Measurements from ENCODE around the gene PPP1R3A. TPM values are rescaled to one million over a fixed set of nuclear protein-coding genes. Genes with fewer than 3 reads are reported as not detected.

Gene PPP1R3A
- total RNA-seq, 6 donors from 2014 or later: not detected

DNA sequence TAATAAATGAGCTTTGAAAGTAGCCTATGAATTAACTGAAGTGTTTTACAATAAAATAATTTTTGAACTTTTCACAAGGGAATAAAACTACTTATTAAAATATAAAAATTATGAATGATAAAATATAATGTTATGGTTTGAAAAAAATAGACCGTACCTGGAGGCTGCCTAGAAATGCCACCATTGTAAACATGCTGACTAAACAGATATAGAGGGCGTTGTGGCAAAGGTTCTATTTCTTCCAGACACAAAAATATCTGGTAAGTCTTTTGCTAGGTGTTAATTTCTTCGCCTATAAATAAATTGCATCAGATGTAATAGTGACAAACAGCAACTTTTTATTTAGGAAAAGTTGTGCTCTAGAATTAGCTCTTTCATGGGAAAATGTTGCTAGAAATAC lies 11.2 kb downstream of the PPP1R3A start:
- whole genome bisulfite sequencing, 2 donors: 85 to 89% methylated on average over 3 of the region's 3 CpGs
- Histone ChIP-seq H3K36me3 (no peaks in the 10 kb centered on the region), H3K4me3 (no peak overlapping the region), H3K27ac (no peak overlapping the region), H3K9me3 (no peaks in the 10 kb centered on the region), H3K27me3 (no peaks in the 10 kb centered on the region), H3K4me1 (no peaks in the 10 kb centered on the region)
- TF ChIP-seq CTCF (IDR thresholded peaks at IDR 0.05): no peak
- TF ChIP-seq POLR2A (IDR thresholded peaks at IDR 0.05): no peak
- TF ChIP-seq POLR2AphosphoS5 (IDR thresholded peaks at IDR 0.05): no peak
- TF ChIP-seq EP300 (IDR thresholded peaks at IDR 0.05): no peak
- no peak for DNase-seq
- no peak for ATAC-seq (ENCODE audit: low FRiP score in 2 of 2)

DNA sequence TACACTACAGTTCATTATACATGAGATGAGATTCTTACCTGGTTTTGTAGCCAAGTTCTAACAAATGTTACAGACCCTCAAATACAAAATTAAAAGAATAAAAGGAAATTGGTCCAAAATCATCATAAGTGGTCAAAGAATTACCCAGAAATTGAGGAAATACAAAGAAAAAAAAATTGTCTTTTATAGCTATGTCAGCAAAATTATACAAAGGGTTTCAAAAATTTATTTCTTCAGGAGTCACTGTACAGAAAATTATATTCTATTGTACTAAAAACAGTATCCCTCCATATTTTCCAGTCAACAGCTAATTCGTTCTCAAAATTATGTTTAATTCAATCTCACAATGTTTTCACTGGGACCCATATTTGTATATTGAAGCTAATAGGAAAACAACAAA lies 14.3 kb downstream of the PPP1R3A start:
- TF ChIP-seq EP300 (IDR thresholded peaks at IDR 0.05): no peak
- no peak for TF ChIP-seq CTCF (IDR thresholded peaks at IDR 0.05)
- TF ChIP-seq POLR2AphosphoS5 (IDR thresholded peaks at IDR 0.05): no peak
- no peak for TF ChIP-seq POLR2A (IDR thresholded peaks at IDR 0.05)
- H3K4me1 ChIP-seq: no peaks in the 10 kb centered on the region
- no peaks in the 10 kb centered on the region for H3K36me3 ChIP-seq
- H3K4me3 ChIP-seq: no peak overlapping the region
- H3K27ac ChIP-seq: no peak overlapping the region
- DNase-seq (no peak), ATAC-seq (ENCODE audit: low FRiP score in 2 of 2) (no peak)
- H3K9me3 ChIP-seq: no peaks in the 10 kb centered on the region
- no peaks in the 10 kb centered on the region for H3K27me3 ChIP-seq
- WGBS, 2 donors: 75 to 79% methylated on average over 1 of the region's 1 CpG

- Histone ChIP-seq H3K36me3 (no peaks in the 10 kb centered on the region), H3K27ac (no peak overlapping the region), H3K27me3 (no peaks in the 10 kb centered on the region), H3K4me1 (no peaks in the 10 kb centered on the region), H3K9me3 (no peaks in the 10 kb centered on the region), H3K4me3 (no peak overlapping the region)
- ATAC-seq (ENCODE audit: low FRiP score in 2 of 2): no peak
- TF ChIP-seq POLR2AphosphoS5 (IDR thresholded peaks at IDR 0.05) (no peak), POLR2A (IDR thresholded peaks at IDR 0.05) (no peak), CTCF (IDR thresholded peaks at IDR 0.05) (no peak), EP300 (IDR thresholded peaks at IDR 0.05) (no peak)
- no peak for DNase-seq
- WGBS, 2 donors: 28 to 31% methylated on average over 3 of the region's 3 CpGs
Measured at GRCh38 chr7:113892818-113893217, 26.0 kb downstream of the PPP1R3A start.

DNA sequence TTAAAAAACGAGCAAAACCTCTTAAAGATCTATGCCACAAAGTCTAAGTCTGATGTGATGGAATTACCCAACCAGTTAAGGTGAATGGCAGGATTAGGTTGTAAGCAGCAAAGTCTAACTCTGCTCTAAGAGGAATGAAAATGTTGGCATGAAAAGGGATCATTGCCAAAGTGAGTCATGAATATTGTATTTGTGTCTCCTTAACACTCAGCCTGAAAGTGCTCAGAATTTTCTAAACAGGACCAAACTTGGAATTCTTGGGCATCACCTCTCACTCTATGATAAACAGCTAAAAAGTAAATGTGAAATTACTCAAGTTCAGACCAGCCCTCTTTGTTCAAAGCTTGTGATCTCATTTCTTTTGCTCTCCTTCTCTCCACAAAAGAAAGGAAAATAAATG lies 27.0 kb downstream of the PPP1R3A start:
- Histone ChIP-seq H3K36me3 (no peaks in the 10 kb centered on the region), H3K27ac (no peak overlapping the region), H3K4me1 (no peaks in the 10 kb centered on the region), H3K4me3 (no peak overlapping the region), H3K27me3 (no peaks in the 10 kb centered on the region), H3K9me3 (no peaks in the 10 kb centered on the region)
- WGBS, 2 donors: 36 to 59% methylated on average over 1 of the region's 1 CpG
- no peak for DNase-seq
- TF ChIP-seq EP300 (IDR thresholded peaks at IDR 0.05) (no peak), CTCF (IDR thresholded peaks at IDR 0.05) (no peak), POLR2AphosphoS5 (IDR thresholded peaks at IDR 0.05) (no peak), POLR2A (IDR thresholded peaks at IDR 0.05) (no peak)
- no peak for ATAC-seq (ENCODE audit: low FRiP score in 2 of 2)

DNA sequence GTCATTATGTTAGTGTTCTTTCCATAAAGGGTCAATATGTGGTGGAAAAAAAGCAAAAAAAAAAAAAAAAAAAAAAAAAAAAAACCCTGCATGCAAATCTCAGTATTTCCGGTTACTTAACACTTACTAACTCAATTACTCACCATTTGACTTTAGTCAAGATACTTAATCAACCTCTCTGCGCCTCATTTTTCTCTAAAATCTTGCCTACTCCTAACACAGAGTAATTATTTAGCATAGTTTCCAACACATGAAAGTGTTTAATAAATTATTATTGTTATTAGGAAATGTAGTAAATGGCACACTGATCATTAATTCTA lies 27.8 kb downstream of the PPP1R3A start:
- TF ChIP-seq POLR2A (IDR thresholded peaks at IDR 0.05) (no peak), EP300 (IDR thresholded peaks at IDR 0.05) (no peak), CTCF (IDR thresholded peaks at IDR 0.05) (no peak), POLR2AphosphoS5 (IDR thresholded peaks at IDR 0.05) (no peak)
- no peaks in the 10 kb centered on the region for H3K4me1 ChIP-seq
- H3K27ac ChIP-seq: no peak overlapping the region
- DNase-seq (no peak), ATAC-seq (ENCODE audit: low FRiP score in 2 of 2) (no peak)
- no peaks in the 10 kb centered on the region for H3K27me3 ChIP-seq
- WGBS, 2 donors: 75 to 90% methylated on average over 2 of the region's 2 CpGs
- no peak overlapping the region for H3K4me3 ChIP-seq
- H3K9me3 ChIP-seq: peaks cover 0 to 6% (median 0%) of the 10 kb centered on the region in 4 donors
- no peaks in the 10 kb centered on the region for H3K36me3 ChIP-seq
